GM18508 (cell line): Measurements from ENCODE around the gene MTHFR.

Source experiments
- ATAC-seq: cut with Tn5 transposase; IDR thresholded peaks from one replicate; pipeline ENCODE4 v1.9.1; 2021; ENCODE audit warnings: moderate number of reproducible peaks; ENCODE audit not compliant: insufficient read depth, unreplicated experiment

Gene MTHFR

DNA sequence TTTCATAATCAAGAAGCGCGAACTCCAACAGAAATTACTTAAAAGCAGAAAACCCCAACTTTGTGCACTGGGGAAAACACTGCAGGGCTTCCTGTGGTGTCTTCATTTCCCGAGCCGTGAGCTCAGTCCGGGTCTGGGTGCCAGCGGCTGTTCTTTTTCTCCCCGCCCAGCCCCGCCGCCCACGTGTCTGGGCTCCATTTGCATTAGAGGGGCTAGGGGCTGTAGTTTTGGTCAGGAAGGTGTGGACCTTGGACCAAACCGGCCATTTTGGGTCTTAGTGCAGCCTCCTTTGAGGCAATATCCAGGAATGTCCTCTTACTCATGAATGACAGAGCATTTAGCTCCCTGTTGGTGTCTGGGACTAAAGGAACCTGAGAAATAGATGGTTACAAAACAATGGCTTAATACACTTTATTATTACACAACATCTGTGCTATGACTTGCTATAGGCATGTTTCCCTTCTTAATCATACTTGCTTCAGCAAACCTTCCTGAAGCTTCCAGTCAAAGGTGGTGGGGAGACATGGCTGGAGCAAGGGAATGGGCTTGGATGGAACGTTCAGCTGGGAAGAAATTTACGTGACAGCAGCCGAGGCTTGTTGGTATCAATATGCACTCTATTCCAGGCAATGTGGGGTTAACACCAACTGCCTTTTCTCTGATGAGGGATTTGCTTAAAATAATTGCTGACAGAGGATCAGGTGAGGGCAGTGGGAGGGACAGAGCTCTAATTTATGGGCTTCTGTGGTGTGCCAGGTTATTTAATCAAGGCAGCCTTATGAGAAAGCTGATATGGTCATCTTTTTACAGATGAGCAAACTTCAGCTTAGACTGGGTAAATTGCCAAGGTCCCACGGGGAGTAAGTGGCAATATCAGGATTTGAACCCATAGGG, 68.8 kb downstream of the MTHFR start:
- no peak for ATAC-seq

DNA sequence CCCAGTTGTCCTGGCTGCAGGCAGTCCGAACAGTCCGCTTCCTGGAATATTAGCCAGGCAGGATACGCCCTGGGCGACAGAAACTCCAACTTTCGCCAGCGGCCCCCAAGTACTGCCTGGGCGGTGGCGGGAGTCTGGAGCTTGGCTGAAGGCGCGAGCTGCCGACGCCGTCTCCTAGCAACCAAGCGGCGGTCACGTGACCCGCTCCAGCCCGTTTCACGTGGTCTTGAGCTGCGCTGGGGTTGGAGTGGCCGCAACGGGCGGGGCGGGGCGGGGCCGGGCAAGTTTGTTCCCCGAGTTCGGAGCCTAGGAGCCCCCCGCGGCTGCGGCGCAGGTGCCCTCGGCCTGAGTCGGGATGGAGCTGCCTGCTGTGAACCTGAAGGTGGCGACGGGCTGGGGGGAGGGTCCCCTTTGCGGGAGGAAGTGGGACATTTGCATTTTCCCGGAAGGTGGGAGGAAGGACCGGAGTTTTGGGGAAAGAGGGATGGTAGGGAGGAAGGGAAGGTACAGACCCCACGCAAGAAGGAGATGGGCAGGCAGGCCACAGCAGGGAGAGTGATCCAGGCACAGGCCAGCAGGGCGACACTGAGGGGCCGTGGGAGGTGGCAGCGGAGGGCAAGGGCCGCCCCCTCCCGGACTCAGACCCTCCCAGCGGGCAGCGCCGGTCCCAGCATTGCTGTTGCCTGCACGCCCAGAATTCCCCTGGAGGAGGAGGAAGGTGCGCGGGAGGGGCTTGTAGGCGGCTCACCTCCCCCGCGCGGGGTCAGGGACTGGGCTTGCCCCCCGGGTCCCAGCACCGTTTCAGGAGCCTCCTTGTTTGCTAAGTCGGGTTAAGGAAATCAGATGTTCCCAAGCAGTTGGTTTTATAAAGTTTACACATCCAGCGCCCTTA, 69.7 kb downstream of the MTHFR start, which contains the start of gene AGTRAP:
Gene AGTRAP (plus strand): TSS at position 283 of the 892 bp plus-strand sequence. CDS start 73 bp downstream, at position 356.
- ATAC-seq: no peak
